ENCODE measurements around the gene CEP95. TPM values are rescaled to one million over a fixed set of nuclear protein-coding genes. Genes with fewer than 3 reads are reported as not detected.

Gene CEP95
- total and polyA plus RNA-seq, 11 donors, result 9.4 to 25.1 (median 13.1) TPM

DNA sequence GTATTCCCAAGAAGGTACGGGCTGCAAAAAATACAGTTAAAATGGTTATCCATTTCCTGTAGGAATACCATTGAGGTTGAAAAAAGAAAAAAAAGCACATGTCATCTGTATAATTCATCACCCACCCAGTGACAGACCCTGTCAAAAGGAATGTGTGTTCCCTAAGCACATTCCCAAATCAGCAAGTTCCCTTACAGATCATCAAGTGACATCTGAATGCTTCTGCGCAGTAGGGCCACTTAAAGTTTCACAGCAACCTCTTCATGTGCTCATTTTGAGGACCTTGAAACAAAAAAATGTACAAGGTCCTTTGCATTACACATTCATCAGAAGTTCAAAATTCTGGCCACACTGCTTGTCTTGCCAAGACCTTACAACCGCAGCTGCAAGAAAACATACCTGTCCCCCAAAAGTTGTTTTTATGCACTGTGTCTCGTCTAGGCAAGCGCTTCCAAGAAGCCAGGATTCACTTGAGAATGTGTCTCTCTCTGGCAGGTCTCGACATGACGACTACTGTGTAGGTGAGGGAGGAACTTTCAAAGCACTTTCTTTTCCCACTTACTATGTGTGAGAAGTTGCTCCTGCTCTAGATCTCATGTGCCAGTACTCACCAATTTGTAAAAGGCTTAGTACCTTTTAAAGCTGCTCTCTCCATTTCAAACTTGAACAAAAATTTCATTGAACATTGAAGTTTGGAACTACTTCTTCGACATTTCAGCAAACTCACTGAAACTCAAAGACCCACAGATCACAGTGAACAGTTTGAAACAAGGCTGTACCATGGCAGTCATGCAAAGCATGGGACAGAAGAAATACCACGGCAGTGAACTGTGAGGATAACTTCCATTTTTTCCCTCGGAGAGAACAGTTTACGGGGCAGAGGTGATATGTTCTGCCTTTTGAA lies 5.7 kb upstream of the CEP95 start:
- ATAC-seq (no peak), DNase-seq (no peak)
- 72 to 77% (median 74%) methylated on average over 11 of the region's 11 CpGs for WGBS, 4 donors
- TF ChIP-seq, protein P1, sequence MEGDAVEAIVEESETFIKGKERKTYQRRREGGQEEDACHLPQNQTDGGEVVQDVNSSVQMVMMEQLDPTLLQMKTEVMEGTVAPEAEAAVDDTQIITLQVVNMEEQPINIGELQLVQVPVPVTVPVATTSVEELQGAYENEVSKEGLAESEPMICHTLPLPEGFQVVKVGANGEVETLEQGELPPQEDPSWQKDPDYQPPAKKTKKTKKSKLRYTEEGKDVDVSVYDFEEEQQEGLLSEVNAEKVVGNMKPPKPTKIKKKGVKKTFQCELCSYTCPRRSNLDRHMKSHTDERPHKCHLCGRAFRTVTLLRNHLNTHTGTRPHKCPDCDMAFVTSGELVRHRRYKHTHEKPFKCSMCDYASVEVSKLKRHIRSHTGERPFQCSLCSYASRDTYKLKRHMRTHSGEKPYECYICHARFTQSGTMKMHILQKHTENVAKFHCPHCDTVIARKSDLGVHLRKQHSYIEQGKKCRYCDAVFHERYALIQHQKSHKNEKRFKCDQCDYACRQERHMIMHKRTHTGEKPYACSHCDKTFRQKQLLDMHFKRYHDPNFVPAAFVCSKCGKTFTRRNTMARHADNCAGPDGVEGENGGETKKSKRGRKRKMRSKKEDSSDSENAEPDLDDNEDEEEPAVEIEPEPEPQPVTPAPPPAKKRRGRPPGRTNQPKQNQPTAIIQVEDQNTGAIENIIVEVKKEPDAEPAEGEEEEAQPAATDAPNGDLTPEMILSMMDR (IDR thresholded peaks at IDR 0.05), result no peak
- no peak for TF ChIP-seq POLR2A (IDR thresholded peaks at IDR 0.05)
- Histone ChIP-seq H3K36me3 (peaks cover 14 to 81% (median 75%) of the 10 kb centered on the region in 9 donors), H3K9me3 (no peaks in the 10 kb centered on the region), H3K4me3 (no peak overlapping the region), H3K27ac (no peak overlapping the region), H3K27me3 (no peaks in the 10 kb centered on the region), H3K4me1 (peaks cover 3 to 79% (median 58%) of the 10 kb centered on the region in 12 donors)
- intact Hi-C loops (cut with DNase I), result loop anchor here in 2 of 10 donors (10.0 kb wide), 3 partner anchors 196 to 676 kb away; partner anchors contain the start of genes FTSJ3 (in 1 of the 2) and PSMC5 (in 1 of the 2)

DNA sequence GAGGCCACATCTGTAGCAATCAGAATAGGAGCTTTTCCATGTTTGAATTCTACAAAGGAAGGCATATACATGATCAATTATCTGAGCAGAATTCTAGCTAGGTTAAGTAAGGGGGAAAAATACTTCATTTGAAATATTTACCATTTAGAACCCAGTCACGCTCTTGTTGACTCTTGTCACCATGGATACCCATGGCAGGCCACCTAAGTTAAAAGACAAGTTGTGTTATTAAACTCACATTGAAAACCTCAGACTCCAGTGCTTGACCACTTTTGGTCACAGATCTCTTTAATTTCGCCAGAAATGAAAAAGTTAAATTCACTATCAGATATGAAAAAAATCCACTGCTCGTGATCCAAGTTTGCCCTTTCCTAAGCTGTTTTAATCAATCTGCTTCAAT lies 4.8 kb upstream of the CEP95 start:
- 64 to 73% (median 69%) methylated on average over 3 of the region's 3 CpGs for WGBS, 4 donors
- TF ChIP-seq, protein P1 (IDR thresholded peaks at IDR 0.05), result no peak
- no peak for TF ChIP-seq POLR2A (IDR thresholded peaks at IDR 0.05)
- Histone ChIP-seq H3K4me1 (peaks cover 3 to 76% (median 54%) of the 10 kb centered on the region in 12 donors), H3K4me3 (peak overlapping the region in 1 of 12 donors; percentile 1), H3K9me3 (no peaks in the 10 kb centered on the region), H3K27me3 (no peaks in the 10 kb centered on the region), H3K36me3 (peaks cover 14 to 81% (median 75%) of the 10 kb centered on the region in 9 donors), H3K27ac (peak overlapping the region in 1 of 12 donors; percentile 0)
- intact Hi-C loops (cut with DNase I), result loop anchor here in 2 of 10 donors (10.0 kb wide), 3 partner anchors 197 to 677 kb away; partner anchors contain the start of genes FTSJ3 (in 1 of the 2) and PSMC5 (in 1 of the 2)
- no peak for DNase-seq
- no peak for ATAC-seq

DNA sequence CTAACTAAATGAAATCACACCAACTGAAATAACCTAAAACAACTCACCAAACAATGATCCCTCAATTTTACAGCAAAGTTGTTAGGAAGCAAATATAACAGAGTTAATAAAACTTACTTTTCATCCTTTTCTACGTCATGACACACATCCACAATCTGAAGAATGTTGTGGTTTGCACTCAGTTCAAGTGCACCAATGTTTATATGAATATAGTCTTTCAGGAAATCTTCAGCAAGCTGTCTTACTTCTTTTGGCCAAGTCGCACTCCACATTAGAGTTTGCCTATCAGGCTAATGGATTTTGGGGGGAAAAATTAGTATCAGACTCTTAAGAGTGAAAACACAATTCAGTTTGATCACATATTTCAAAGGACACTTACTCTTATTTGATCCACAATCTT lies 4.0 kb upstream of the CEP95 start:
- WGBS, 4 donors, result 67 to 81% (median 78%) methylated on average over 2 of the region's 2 CpGs
- Histone ChIP-seq H3K27ac (peak overlapping the region in 2 of 12 donors; percentile 100), H3K36me3 (peaks cover 14 to 75% (median 69%) of the 10 kb centered on the region in 9 donors), H3K4me1 (peaks cover 6 to 72% (median 50%) of the 10 kb centered on the region in 12 donors), H3K27me3 (no peaks in the 10 kb centered on the region), H3K4me3 (peak overlapping the region in 3 of 12 donors; percentile 77 to 93 (median 86)), H3K9me3 (no peaks in the 10 kb centered on the region)
- DNase-seq (no peak), ATAC-seq (no peak)
- intact Hi-C loops (cut with DNase I), result loop anchor here in 2 of 10 donors (10.0 kb wide), 3 partner anchors 198 to 678 kb away; partner anchors contain the start of genes FTSJ3 (in 1 of the 2) and PSMC5 (in 1 of the 2)
- TF ChIP-seq, protein P1 (IDR thresholded peaks at IDR 0.05), result no peak
- no peak for TF ChIP-seq POLR2A (IDR thresholded peaks at IDR 0.05)

DNA sequence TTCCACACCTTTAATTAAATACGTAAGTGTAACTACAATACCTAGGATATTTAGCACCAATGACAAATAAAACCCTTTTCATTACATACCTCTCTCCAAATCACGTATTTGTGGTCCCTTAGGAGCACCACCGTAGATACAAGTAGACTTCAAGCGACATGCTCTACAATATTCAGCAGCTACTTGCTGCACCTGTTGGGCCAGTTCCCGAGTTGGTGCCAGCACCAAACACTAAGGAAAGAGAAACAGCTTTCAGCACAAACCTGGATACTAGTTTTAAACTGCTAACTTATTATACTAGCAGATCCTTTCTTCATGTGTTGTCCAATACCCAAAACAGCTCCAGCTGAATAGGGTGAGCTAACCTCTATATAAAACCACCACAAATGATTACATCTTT lies 3.4 kb upstream of the CEP95 start:
- no peak for DNase-seq
- Histone ChIP-seq H3K9me3 (no peaks in the 10 kb centered on the region), H3K27ac (peak overlapping the region in 2 of 12 donors; percentile 100), H3K27me3 (no peaks in the 10 kb centered on the region), H3K4me1 (peaks cover 11 to 72% (median 53%) of the 10 kb centered on the region in 12 donors), H3K4me3 (peak overlapping the region in 7 of 12 donors; percentile 77 to 99 (median 90)), H3K36me3 (peaks cover 14 to 70% (median 64%) of the 10 kb centered on the region in 9 donors)
- TF ChIP-seq, protein P1 (IDR thresholded peaks at IDR 0.05), result no peak
- TF ChIP-seq POLR2A (IDR thresholded peaks at IDR 0.05), result no peak
- no peak for ATAC-seq
- WGBS, 4 donors, result 68 to 72% (median 71%) methylated on average over 5 of the region's 5 CpGs
- intact Hi-C loops (cut with DNase I), result loop anchor here in 2 of 10 donors (10.0 kb wide), 3 partner anchors 199 to 679 kb away; partner anchors contain the start of genes FTSJ3 (in 1 of the 2) and PSMC5 (in 1 of the 2)

All from heart left ventricle (tissue), 16 donors.